GM18508 (cell line): Measurements from ENCODE around the gene FAIM2.
"Not testable (repeated sequence)": the region's sequence is repeated elsewhere in the genome, so short reads cannot be mapped to it uniquely, and the experiment has no call there.

Experiments
- ATAC-seq: cut with Tn5 transposase; IDR thresholded peaks from one replicate; pipeline ENCODE4 v1.9.1; 2021; ENCODE audit warnings: moderate number of reproducible peaks; ENCODE audit not compliant: insufficient read depth, unreplicated experiment

FAIM2 gene

DNA sequence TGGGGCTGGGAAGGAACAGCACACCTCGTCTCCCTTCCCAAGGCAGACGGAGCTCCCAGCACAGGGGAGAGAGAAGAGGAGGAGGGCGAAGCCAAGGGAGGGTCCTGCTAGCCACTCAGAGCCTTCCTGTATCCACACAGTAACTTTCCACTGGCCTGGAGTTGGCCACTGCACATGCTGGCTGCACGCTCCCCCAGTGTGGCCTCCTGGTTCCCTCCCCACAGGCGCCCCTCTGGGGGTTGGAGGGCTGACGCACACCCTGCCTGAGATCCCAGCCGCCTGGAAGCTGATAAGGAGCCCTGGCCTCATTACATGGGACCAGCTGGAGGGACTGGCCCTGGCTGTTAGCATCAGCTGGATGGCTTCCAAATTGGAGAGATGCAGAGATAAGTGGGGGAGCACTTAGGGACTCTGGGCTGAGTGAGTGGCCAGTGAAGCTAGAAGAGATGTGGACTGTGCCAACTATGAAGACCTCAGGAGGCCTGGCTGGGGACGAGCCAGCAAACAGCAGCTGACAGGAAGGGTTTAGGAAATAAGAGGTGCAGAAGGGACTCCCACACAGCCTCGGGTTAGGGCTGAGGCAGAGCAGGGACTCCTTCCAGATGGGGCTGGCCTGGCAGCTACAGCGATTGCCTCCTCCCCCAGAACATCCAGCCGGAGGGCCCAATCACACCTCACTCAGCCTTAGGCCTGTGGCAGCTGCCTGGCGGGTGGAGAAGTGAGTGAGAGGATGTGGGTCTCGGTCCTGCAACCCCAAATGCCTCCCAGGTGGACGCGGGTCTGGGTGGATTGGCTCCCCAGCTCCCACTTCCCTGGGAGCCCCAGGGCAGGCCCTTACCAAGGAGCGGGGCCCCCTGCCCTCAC lies 34.5 kb downstream of the FAIM2 start:
- ATAC-seq: no peak

DNA sequence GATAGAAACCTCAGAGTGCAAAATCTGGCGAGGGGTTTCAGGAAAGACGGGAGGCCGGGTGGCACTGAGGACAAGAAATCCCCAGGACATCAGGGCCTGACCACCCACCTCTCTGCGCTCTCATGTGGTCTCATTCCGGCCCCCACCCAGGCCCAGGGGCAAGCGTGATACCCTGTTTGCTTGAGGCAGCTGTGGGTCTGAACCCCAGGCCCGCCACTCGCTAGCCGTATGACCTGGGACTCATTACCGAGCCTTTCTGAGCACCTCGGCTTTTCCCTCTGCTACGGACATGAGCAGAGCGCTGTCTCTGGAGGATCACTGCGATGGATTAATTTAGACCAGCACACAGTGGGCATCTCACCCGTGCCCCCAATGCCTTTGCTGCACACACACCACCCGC lies 35.3 kb downstream of the FAIM2 start:
- ATAC-seq: no peak

- no peak for ATAC-seq
These were observed 35.9 kb downstream of the FAIM2 start for GRCh38 chr12:49867570-49868341.

DNA sequence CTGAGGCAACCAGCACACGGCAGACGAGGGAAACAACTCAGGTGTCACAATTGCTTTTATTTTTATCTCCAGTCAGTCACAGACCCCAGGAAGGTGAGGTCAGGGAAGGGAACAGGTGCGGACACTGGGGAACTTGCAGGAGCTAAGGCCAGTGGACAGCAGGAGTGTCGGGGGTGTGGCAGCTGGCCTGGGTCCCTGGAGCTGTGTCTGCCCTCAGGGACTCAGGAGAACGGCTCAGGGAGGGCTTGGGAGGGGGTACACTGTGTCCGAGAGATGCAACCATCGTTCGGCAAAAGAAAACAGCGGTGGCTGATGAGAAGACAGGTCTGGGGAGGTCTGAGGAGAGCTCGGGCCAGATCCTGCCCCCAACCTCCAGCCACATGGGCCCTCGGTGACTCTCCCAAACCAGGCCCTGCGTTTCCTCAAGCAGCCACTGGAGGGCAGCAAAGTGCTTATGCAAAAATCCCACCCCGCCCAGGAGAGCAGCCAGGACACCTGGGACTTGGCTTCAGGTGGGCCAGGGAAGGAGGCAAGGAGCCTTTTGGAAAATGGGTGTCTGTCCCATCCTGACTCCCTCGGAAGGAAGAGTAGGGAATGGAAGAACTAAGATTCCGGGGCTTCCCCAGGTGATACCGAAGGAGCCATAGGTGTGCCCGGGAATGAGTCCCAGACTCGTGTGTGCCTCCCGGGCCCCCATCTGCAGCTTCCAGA lies 36.7 kb downstream of the FAIM2 start:
- no peak for ATAC-seq

GRCh38 chr12:49865782-49866135 lies 37.9 kb downstream of the FAIM2 start:
- no peak for ATAC-seq

- ATAC-seq: no peak
These were observed 38.5 kb downstream of the FAIM2 start for GRCh38 chr12:49865109-49865781.

DNA sequence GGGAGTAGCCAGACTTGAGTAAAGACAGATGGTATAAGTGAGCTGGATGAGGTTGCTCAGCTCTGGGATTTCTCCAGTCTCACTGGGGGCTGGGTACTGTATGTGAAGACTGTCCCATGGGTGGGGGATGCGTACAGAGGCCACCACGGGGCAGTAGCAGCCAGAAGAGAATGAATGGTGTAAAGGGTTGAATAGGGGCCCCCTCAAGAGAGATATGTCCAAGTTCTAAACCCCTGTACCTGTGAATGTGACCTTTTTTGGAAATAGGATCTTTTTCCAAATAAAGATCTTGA lies 39.0 kb downstream of the FAIM2 start:
- no peak for ATAC-seq

GRCh38 chr12:49863946-49864797 lies 39.5 kb downstream of the FAIM2 start:
- no peak for ATAC-seq

- ATAC-seq: not testable (repeated sequence)
These were observed 42.8 kb downstream of the FAIM2 start for GRCh38 chr12:49860921-49861320.

DNA sequence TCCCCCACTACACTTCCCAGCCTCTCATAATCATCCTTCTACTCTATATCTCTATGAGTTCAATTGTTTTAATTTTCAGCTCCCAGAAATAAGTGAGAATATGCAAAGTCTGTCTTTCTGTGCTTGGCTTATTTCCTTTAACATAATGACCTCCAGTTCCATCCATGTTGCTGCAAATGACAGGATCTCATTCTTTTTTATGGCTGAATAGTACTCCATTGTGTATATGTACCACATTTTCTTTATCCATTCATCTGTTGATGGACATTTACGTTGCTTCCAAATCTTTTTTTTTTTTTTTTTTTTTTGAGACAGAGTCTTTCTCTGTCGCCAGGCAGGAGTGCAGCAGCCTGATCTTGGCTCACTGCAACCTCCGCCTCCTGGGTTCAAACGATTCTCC lies 47.8 kb downstream of the FAIM2 start:
- ATAC-seq: not testable (repeated sequence)

- ATAC-seq: no peak
These were observed 48.7 kb downstream of the FAIM2 start for GRCh38 chr12:49854976-49855375.

- no peak for ATAC-seq
These were observed 50.0 kb downstream of the FAIM2 start for GRCh38 chr12:49853671-49854070.

- ATAC-seq: no peak
These were observed 56.5 kb downstream of the FAIM2 start for GRCh38 chr12:49847161-49847560.

- ATAC-seq: no peak
These were observed 57.7 kb downstream of the FAIM2 start for GRCh38 chr12:49846032-49846431.

DNA sequence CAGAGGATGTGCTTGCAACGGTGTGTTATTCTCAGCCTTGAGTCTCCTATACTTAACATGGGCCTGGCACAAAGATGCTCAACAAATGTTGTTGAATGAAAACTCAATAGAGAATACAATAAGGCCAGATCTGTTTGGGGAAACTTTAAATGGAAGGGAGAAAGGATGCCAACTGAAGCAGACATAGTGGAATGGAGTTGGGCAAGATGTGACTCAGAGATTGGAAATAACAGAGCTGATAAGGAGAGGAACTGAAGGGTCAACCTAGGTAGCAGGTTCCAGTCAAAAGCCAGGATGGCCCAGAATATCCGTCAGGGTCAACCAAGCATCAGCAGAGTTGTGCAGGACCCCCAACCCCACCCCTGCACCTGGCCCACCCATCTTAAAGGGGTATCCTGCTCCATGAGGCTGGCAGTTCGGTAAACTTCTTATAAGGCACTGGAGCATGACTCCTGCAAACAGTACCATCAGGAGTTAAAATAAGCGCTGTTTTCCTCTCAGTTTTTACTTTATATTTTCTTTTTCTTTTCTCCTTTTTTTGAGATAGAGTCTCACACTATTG lies 59.7 kb downstream of the FAIM2 start:
- no peak for ATAC-seq

- no peak for ATAC-seq
These were observed 60.3 kb downstream of the FAIM2 start for GRCh38 chr12:49843411-49843810.

- peak; percentile 66 for ATAC-seq
These were observed 61.0 kb downstream of the FAIM2 start, which contains the start of gene BCDIN3D for GRCh38 chr12:49842519-49843352. TSS of gene BCDIN3D (minus strand) at chr12:49843106. CDS start at chr12:49843087, 19 bp downstream.

DNA sequence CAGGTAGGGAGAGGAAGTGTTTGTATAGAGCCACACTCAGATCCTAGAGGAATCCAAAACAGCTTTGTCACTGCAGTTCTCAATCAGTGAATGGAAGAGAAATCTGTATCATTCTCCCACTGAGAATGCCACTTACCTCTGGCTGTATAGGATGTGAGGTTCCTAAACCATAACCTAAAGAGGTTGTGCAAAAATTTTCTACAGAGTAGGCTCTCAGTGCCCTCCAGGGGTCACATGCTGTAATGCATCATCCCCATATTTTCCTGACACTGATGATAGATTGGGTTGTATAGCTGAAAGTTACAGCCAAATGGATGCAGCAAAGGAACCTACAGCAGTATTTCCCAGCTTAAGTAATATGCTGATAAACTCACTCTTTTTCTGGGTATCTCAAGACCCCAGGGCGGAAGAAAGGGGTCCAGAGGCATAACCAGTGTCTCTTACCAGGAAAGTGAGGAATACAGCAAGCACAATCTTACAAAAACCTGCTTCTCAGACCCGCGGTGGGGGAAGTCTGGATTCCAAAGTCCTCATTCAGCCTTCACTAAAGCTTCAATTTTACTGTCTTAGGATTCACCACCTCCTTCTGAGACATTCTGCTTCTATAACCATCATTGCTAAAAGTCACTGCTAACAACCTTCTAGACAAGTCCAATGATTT lies 64.6 kb downstream of the FAIM2 start:
- ATAC-seq: no peak
